Panc1 (cell line): ENCODE measurements around the gene RBM19.

Source experiments
- POLR2AphosphoS5 ChIP-seq: IDR thresholded peaks from 2 replicates; pipeline ENCODE4 v1.6.1; 2012; ENCODE audit warnings: mild to moderate bottlenecking, low read depth, low read length, moderate library complexity
- SIN3A ChIP-seq: IDR thresholded peaks from 2 replicates; pipeline ENCODE4 v1.6.1; 2012; ENCODE audit warnings: low read depth, mild to moderate bottlenecking, low read length, moderate library complexity, borderline replicate concordance; ENCODE audit not compliant: insufficient read depth
- TF ChIP-seq, protein P1 (sequence below): fragments of 450-650 bp; IDR thresholded peaks from 2 replicates; pipeline ENCODE4 v1.5.1; 2017; ENCODE audit warnings: mild to moderate bottlenecking

GRCh38 chr12:113803759-113804140 is 162.4 kb downstream of the RBM19 start:
- TF ChIP-seq, protein P1, sequence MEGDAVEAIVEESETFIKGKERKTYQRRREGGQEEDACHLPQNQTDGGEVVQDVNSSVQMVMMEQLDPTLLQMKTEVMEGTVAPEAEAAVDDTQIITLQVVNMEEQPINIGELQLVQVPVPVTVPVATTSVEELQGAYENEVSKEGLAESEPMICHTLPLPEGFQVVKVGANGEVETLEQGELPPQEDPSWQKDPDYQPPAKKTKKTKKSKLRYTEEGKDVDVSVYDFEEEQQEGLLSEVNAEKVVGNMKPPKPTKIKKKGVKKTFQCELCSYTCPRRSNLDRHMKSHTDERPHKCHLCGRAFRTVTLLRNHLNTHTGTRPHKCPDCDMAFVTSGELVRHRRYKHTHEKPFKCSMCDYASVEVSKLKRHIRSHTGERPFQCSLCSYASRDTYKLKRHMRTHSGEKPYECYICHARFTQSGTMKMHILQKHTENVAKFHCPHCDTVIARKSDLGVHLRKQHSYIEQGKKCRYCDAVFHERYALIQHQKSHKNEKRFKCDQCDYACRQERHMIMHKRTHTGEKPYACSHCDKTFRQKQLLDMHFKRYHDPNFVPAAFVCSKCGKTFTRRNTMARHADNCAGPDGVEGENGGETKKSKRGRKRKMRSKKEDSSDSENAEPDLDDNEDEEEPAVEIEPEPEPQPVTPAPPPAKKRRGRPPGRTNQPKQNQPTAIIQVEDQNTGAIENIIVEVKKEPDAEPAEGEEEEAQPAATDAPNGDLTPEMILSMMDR = no peak
- no peak for TF ChIP-seq POLR2AphosphoS5
- TF ChIP-seq SIN3A = no peak
